Keratinocyte (primary cell): ENCODE data around the gene MRPS27.

Source experiments
- CTCF ChIP-seq, 3 experiments: IDR thresholded peaks in 1 of 3; conservative IDR thresholded peaks in 1 of 3; optimal IDR thresholded peaks in 1 of 3; 2 replicates in 2 of 3; 3 replicates in 1 of 3; pipeline versions ENCODE3 to v1.5.1; 2011; ENCODE audit warnings: low read length in 3 of 3, mild to moderate bottlenecking in 3 of 3, moderate library complexity in 2 of 3, control low read depth in 1 of 3, inconsistent platforms in 1 of 3; ENCODE audit not compliant: insufficient read depth in 2 of 3; ENCODE audit errors: extremely low read depth in 1 of 3
- EZH2 ChIP-seq: IDR thresholded peaks from one replicate; pipeline ENCODE4 v1.6.1; 2012; ENCODE audit warnings: inconsistent platforms, mild to moderate bottlenecking, low read length, moderate library complexity

- TF ChIP-seq CTCF (optimal IDR thresholded peaks at IDR 0.05 in 1 of 3, IDR thresholded peaks at IDR 0.05 in 1 of 3, conservative IDR thresholded peaks at IDR 0.05 in 1 of 3; ENCODE audit: extremely low read depth in 1 of 3, insufficient read depth in 2 of 3, low read length in 3 of 3) (no peak), EZH2 (no peak)
These were observed 6.9 kb downstream of the MRPS27 start for GRCh38 chr5:72313141-72313540.
